ENCODE data around the gene ZCCHC7.

ZCCHC7 gene

DNA sequence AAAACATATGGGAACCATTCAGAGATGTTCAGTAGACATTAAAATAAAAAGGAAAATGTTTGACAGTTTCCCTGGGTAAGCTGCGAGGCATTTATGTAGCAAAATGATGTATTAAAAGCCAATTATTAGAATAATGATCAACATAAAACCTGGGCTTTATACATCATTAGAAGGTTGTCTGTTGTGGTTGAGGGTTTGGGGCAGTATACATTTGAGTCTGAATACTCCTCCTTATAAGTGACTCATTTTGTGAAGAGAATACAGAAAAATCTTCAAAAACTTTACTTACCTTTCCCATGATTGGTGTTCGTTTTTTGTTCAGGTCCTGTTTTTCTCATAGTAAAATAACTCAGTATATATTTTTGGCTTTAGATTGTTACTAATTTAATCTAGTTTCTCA lies 119.5 kb downstream of the ZCCHC7 start:
- no peak overlapping the region for H3K4me3 ChIP-seq (ENCODE audit: low read length)
- peaks cover 4% of the 10 kb centered on the region for H3K4me1 ChIP-seq (ENCODE audit: insufficient read depth, low read length)
- no peaks in the 10 kb centered on the region for H3K9me3 ChIP-seq (ENCODE audit: low read length)
- H3K36me3 ChIP-seq (ENCODE audit: insufficient read depth, low read length) = no peaks in the 10 kb centered on the region
- H3K27me3 ChIP-seq (ENCODE audit: insufficient read depth, low read length) = no peaks in the 10 kb centered on the region
- no peak overlapping the region for H2AFZ ChIP-seq (ENCODE audit: low read depth, low read length)

DNA sequence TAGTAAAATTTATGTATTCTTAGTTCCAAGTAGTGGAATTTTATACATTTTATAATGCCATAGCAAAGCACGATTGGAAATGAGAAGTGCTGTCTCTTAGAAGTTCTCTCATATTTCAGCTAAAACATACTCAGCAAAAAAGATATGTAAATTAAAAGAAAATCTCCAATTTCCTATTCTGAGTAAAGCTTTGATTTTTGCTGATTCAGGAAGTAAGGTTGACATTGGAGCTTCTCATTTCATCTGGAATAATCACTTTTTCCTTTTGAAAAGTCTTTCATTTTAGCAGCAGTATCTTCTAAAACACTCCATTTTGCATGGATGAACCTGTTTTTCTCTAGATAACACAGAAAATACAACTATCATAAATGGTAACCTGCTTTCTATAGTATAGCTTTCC lies 121.0 kb downstream of the ZCCHC7 start:
- H3K4me3 ChIP-seq (ENCODE audit: low read length) = no peak overlapping the region
- no peaks in the 10 kb centered on the region for H3K27me3 ChIP-seq (ENCODE audit: insufficient read depth, low read length)
- peaks cover 4% of the 10 kb centered on the region for H3K4me1 ChIP-seq (ENCODE audit: insufficient read depth, low read length)
- no peak overlapping the region for H2AFZ ChIP-seq (ENCODE audit: low read depth, low read length)
- H3K9me3 ChIP-seq (ENCODE audit: low read length) = no peaks in the 10 kb centered on the region
- H3K36me3 ChIP-seq (ENCODE audit: insufficient read depth, low read length) = no peaks in the 10 kb centered on the region

DNA sequence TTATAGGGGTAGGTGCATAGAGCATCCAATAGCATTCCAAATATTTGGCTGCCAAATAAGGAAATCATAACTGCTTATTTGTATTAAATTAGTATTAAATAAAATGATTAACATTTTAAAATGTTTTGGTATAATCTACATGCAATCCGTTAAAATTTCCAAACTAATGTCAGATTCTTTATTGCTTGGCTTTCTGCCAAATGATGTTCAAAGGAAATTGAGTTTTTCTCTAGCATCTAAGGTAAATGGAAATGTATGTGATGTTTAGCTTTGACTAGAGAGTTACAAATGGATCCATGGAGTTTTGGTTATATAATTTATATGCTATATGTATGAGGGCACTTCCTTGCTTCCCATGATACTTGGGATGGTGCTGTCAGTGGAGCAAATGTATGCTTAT lies 121.7 kb downstream of the ZCCHC7 start:
- Histone ChIP-seq H3K4me1 (ENCODE audit: insufficient read depth, low read length) (peaks cover 4% of the 10 kb centered on the region), H3K27me3 (ENCODE audit: insufficient read depth, low read length) (no peaks in the 10 kb centered on the region), H3K36me3 (ENCODE audit: insufficient read depth, low read length) (no peaks in the 10 kb centered on the region), H2AFZ (ENCODE audit: low read depth, low read length) (no peak overlapping the region), H3K4me3 (ENCODE audit: low read length) (no peak overlapping the region), H3K9me3 (ENCODE audit: low read length) (no peaks in the 10 kb centered on the region)

DNA sequence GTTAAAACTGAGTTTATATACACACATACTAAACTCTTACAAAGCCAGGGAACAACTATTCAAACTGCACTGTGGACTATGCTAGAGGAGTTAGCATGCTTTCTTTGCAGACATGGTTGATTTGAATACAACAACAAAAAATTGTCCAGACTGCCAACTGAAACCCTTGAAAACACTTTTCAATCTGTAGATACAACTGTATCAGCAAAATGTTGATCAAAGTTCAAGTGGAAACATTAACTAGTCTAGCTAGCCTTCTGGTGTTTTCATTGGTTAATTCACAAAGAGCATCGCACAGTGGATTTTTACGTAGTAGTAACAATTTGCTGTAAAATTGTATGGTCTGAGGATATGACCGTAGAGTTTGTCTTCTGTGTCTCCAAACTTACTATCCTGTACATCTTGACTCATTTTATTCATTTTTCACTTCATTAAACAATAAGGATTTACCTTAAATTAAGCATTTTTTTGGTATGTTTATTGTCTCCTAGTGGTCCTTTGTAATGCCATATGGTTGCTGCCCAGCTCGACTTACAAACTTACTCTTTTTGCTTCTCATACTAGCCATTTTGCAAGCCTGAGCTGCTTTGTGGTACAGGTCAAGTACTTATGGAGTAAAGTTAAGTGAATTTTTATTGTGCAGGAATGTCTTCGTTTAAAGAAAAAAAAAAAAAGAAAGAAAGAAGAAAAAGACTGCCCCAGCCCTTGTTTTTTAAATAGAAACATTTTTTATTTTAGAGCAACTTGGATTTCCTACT lies 123.4 kb downstream of the ZCCHC7 start:
- Histone ChIP-seq H2AFZ (ENCODE audit: low read depth, low read length) (no peak overlapping the region), H3K9me3 (ENCODE audit: low read length) (no peaks in the 10 kb centered on the region), H3K36me3 (ENCODE audit: insufficient read depth, low read length) (no peaks in the 10 kb centered on the region), H3K4me1 (ENCODE audit: insufficient read depth, low read length) (peaks cover 4% of the 10 kb centered on the region), H3K4me3 (ENCODE audit: low read length) (no peak overlapping the region), H3K27me3 (ENCODE audit: insufficient read depth, low read length) (no peaks in the 10 kb centered on the region)

DNA sequence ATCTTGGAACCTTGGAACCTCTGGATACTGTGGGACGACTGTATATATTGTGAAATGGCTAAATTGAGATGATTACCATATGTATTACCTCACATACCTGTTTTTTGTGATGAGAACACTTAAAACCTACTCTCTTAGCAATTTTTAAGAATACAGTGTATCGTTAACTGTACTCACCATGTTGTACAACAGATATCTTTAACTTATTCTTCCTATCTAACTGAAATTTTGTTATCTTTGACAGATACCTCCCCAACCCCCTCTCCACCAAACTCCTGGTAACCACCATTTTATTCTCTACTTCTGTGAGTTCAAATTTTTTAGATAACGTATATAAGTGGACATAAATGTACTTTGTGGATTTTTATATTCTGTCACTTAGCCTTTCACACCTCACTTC lies 126.5 kb downstream of the ZCCHC7 start:
- Histone ChIP-seq H2AFZ (ENCODE audit: low read depth, low read length) (no peak overlapping the region), H3K36me3 (ENCODE audit: insufficient read depth, low read length) (peaks cover 3% of the 10 kb centered on the region), H3K4me3 (ENCODE audit: low read length) (no peak overlapping the region), H3K27me3 (ENCODE audit: insufficient read depth, low read length) (peaks cover 2% of the 10 kb centered on the region), H3K4me1 (ENCODE audit: insufficient read depth, low read length) (peaks cover 7% of the 10 kb centered on the region), H3K9me3 (ENCODE audit: low read length) (no peaks in the 10 kb centered on the region)

DNA sequence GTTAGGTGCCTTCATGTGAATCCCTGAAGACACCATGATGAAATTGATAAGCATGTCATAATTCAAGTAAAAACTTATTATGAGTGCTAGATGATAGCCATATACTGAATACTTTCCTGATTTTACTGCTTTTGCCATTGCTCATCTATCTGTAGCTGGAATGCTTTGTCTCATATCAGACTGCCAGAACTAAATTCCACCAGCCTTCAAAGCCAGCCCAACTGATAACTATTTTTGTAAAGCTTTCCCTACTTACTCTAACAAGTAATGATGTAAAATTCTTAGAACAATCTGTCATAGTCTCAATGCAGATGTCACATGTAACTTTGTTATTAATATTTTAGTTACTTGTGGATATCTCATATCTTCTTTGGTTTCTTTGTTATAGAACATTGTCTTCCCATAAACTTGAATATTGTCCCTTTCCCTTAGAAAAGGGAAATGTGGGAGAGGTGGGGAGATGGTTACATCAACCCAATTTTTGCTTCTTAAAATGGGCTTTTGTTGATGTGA lies 128.3 kb downstream of the ZCCHC7 start:
- no peak overlapping the region for H3K4me3 ChIP-seq (ENCODE audit: low read length)
- peaks cover 11% of the 10 kb centered on the region for H3K4me1 ChIP-seq (ENCODE audit: insufficient read depth, low read length)
- H3K9me3 ChIP-seq (ENCODE audit: low read length) = no peaks in the 10 kb centered on the region
- peaks cover 3% of the 10 kb centered on the region for H3K36me3 ChIP-seq (ENCODE audit: insufficient read depth, low read length)
- H3K27me3 ChIP-seq (ENCODE audit: insufficient read depth, low read length) = peaks cover 2% of the 10 kb centered on the region
- H2AFZ ChIP-seq (ENCODE audit: low read depth, low read length) = no peak overlapping the region

DNA sequence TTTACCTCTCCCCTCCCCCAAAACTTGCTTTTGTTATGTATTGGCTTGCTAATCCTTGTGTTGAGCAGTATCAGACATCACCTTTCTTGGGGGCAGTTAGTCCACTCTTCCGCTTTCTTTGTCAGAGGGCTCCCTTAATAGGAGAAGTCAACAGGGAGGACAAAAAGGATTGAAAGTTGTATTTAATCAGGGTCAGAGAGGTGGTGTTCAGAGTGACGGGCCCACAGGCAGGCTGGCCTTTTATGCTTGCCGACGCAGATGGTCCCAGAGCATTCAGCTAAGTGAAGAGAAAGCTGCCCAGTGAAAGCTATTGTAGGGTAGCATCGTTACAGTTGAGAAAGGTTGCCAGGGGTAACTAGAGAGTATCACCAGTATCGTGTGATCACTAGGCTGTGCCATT lies 131.1 kb downstream of the ZCCHC7 start:
- Histone ChIP-seq H2AFZ (ENCODE audit: low read depth, low read length) (no peak overlapping the region), H3K27me3 (ENCODE audit: insufficient read depth, low read length) (peaks cover 2% of the 10 kb centered on the region), H3K9me3 (ENCODE audit: low read length) (no peaks in the 10 kb centered on the region), H3K36me3 (ENCODE audit: insufficient read depth, low read length) (peaks cover 3% of the 10 kb centered on the region), H3K4me3 (ENCODE audit: low read length) (no peak overlapping the region), H3K4me1 (ENCODE audit: insufficient read depth, low read length) (peaks cover 11% of the 10 kb centered on the region)

DNA sequence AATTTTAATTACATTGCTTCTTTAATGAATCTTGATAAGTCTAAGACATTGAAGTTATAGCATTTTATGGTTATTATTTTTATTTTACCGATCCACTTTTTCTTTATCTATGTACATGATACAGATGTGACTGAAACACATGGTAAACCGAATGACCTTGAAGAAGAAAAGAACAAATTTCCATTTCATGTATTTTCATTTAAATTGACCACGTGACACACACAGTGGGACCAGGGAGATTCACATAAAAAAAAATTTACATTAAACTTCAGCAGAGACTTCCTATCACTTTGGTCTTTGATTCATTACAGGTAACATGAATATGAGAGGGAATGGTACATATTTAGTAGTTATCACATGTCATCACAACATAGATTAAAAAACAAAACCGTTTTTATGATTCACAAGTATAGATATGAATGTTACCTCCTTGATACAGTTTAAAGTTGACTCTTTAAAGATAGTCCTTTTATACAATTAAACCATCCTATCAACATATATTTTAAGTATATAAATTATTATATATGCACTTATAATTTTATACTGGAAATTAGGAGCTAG lies 133.1 kb downstream of the ZCCHC7 start:
- Histone ChIP-seq H3K27me3 (ENCODE audit: insufficient read depth, low read length) (peaks cover 2% of the 10 kb centered on the region), H3K4me1 (ENCODE audit: insufficient read depth, low read length) (peaks cover 11% of the 10 kb centered on the region), H3K9me3 (ENCODE audit: low read length) (no peaks in the 10 kb centered on the region), H2AFZ (ENCODE audit: low read depth, low read length) (no peak overlapping the region), H3K4me3 (ENCODE audit: low read length) (no peak overlapping the region), H3K36me3 (ENCODE audit: insufficient read depth, low read length) (peaks cover 3% of the 10 kb centered on the region)

DNA sequence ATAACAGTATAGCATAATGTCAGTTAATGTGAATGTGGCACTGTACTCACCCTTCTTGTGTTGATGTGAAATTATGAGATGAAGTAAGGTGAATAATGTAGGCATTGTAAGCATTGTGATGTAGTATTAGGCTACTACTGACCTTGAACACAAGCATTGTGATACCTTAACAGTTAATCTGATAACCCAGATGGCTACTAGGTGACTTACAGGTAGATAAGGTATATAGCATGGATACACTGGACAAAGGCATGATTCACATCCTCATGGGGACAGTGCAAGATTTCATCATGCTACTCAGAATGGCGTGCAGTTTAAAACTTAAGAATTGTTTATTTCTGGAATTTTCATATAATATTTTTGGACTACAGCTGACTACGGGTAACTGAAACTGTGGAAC lies 134.8 kb downstream of the ZCCHC7 start:
- H3K4me1 ChIP-seq (ENCODE audit: insufficient read depth, low read length) = peaks cover 11% of the 10 kb centered on the region
- no peaks in the 10 kb centered on the region for H3K27me3 ChIP-seq (ENCODE audit: insufficient read depth, low read length)
- H2AFZ ChIP-seq (ENCODE audit: low read depth, low read length) = no peak overlapping the region
- no peaks in the 10 kb centered on the region for H3K36me3 ChIP-seq (ENCODE audit: insufficient read depth, low read length)
- H3K9me3 ChIP-seq (ENCODE audit: low read length) = no peaks in the 10 kb centered on the region
- no peak overlapping the region for H3K4me3 ChIP-seq (ENCODE audit: low read length)

DNA sequence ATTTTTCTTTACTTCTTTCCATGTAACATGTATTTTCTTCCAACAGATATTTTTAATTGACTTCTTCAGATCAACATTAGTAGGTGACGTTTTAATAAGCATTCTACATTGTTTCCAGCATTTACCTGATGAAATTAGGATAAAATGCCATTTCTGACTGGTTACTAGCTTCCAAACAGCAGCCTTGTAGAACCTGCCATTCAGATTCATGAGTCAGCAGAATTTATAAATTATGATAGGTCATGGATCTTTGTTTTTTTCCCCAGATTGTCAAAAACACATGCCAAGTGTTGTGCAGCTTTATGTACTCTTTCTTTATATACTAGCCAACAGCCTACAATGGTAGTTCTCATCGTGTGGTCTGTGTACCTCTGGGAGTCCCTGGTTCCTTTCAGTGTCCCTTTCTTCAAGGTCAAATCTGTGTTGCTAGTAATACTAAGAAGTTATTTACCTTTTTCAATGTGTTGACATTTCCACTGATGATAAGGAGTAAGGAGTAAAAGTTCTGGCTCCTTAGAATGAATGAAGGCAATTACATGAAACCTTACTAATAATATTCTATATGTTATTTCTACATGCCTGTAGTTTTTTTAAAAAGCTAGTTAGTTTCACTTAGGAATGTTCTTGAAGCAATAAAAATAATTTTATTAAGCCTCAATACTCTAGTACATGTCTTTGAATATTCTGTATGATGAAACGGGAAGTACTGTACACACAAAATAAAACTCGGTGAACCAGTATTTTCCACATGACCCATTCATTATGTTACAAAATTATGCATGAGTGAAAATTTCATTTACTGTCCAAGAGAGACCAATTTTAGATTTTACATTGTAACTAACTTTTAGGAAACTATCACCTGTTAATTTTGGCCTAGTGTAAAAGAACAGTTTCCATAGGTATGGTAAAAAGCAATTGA lies 135.8 kb downstream of the ZCCHC7 start:
- H3K27me3 ChIP-seq (ENCODE audit: insufficient read depth, low read length) = no peaks in the 10 kb centered on the region
- H2AFZ ChIP-seq (ENCODE audit: low read depth, low read length) = no peak overlapping the region
- H3K36me3 ChIP-seq (ENCODE audit: insufficient read depth, low read length) = no peaks in the 10 kb centered on the region
- H3K9me3 ChIP-seq (ENCODE audit: low read length) = no peaks in the 10 kb centered on the region
- peaks cover 5% of the 10 kb centered on the region for H3K4me1 ChIP-seq (ENCODE audit: insufficient read depth, low read length)
- no peak overlapping the region for H3K4me3 ChIP-seq (ENCODE audit: low read length)

DNA sequence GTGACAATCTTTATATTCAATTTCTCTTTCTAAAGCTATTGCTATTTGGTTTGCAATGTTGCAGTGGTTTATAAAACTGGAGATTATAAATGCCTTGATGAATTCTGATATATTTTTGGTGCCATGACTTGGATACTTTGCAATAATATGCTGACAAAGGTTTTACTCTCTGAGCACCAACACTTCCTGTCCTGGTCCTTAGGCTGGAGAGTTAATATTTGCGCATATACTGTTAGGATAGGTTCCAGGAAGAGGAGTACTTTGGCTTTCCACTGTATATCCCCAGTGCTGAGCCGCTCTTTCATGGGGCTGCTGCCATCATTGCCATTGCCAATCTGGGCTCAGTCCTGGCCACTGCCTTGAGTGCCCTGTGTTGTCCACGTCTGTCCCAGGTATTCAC lies 139.6 kb downstream of the ZCCHC7 start:
- no peaks in the 10 kb centered on the region for H3K4me1 ChIP-seq (ENCODE audit: insufficient read depth, low read length)
- H3K36me3 ChIP-seq (ENCODE audit: insufficient read depth, low read length) = no peaks in the 10 kb centered on the region
- no peak overlapping the region for H3K4me3 ChIP-seq (ENCODE audit: low read length)
- H3K27me3 ChIP-seq (ENCODE audit: insufficient read depth, low read length) = no peaks in the 10 kb centered on the region
- H3K9me3 ChIP-seq (ENCODE audit: low read length) = no peaks in the 10 kb centered on the region
- H2AFZ ChIP-seq (ENCODE audit: low read depth, low read length) = no peak overlapping the region

DNA sequence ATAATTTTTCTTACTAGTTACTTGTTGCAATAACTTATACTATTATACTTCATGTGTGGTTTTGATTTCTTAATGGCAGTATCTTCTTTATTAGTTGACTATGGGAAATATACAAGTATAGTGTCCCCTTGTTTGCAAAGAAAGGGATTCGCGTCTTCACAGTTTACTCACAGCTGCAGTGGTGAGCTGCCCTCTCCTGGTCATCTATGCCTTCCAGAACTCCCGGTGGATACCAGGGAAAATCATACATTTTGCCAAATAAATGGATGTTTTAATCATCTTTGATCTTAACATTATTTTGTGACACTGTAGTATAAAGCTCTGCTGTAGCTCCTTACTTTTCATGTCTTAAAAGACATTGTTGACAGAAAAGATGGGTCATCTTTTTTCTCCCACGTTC lies 142.0 kb downstream of the ZCCHC7 start:
- no peak overlapping the region for H3K4me3 ChIP-seq (ENCODE audit: low read length)
- H2AFZ ChIP-seq (ENCODE audit: low read depth, low read length) = no peak overlapping the region
- H3K9me3 ChIP-seq (ENCODE audit: low read length) = no peaks in the 10 kb centered on the region
- no peaks in the 10 kb centered on the region for H3K27me3 ChIP-seq (ENCODE audit: insufficient read depth, low read length)
- no peaks in the 10 kb centered on the region for H3K36me3 ChIP-seq (ENCODE audit: insufficient read depth, low read length)
- no peaks in the 10 kb centered on the region for H3K4me1 ChIP-seq (ENCODE audit: insufficient read depth, low read length)

DNA sequence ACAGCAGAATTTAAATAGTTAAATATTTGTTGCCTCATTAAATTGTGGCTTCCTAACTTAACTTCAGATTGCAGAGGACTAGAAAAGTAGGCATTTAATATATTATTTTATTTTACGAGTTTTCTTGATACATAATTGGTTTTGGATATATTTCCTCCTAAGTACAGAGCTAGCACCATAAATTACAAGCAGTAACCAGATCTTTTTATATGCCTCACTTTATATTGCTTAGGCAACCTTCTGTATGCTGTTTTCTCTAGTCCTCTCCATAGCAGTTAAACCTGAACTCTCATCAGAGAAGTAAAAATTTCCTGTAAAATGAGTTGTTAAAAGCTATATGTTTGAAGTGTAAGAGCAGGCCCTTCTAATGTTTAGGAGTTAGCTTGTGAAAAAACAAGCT lies 144.2 kb downstream of the ZCCHC7 start:
- no peaks in the 10 kb centered on the region for H3K9me3 ChIP-seq (ENCODE audit: low read length)
- no peaks in the 10 kb centered on the region for H3K4me1 ChIP-seq (ENCODE audit: insufficient read depth, low read length)
- H3K36me3 ChIP-seq (ENCODE audit: insufficient read depth, low read length) = no peaks in the 10 kb centered on the region
- no peak overlapping the region for H2AFZ ChIP-seq (ENCODE audit: low read depth, low read length)
- H3K4me3 ChIP-seq (ENCODE audit: low read length) = no peak overlapping the region
- no peaks in the 10 kb centered on the region for H3K27me3 ChIP-seq (ENCODE audit: insufficient read depth, low read length)
